ENCODE measurements around the gene HSP90AA1.
"Not testable (repeated sequence)": the region's sequence is repeated elsewhere in the genome, so short reads cannot be mapped to it uniquely, and the experiment has no call there.

DNA sequence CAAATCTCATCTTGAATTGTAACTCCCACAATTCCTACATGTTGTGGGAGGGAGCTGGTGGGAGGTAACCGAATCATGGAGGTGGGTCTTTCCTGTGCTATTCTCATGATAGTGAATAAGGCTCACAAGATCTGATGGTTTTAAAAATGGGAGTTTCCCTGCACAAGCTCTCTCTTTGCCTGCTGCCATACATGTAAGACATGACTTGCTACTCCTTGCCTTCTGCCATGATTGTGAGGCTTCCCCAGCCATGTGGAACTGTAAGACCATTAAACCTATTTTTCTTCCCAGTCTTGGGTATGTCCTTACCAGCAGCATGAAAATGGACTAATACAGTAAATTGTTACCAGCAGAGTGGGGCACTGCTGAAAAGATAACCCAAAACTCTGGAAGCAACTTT lies 22.5 kb upstream of the HSP90AA1 start:
- TF ChIP-seq, protein P1, sequence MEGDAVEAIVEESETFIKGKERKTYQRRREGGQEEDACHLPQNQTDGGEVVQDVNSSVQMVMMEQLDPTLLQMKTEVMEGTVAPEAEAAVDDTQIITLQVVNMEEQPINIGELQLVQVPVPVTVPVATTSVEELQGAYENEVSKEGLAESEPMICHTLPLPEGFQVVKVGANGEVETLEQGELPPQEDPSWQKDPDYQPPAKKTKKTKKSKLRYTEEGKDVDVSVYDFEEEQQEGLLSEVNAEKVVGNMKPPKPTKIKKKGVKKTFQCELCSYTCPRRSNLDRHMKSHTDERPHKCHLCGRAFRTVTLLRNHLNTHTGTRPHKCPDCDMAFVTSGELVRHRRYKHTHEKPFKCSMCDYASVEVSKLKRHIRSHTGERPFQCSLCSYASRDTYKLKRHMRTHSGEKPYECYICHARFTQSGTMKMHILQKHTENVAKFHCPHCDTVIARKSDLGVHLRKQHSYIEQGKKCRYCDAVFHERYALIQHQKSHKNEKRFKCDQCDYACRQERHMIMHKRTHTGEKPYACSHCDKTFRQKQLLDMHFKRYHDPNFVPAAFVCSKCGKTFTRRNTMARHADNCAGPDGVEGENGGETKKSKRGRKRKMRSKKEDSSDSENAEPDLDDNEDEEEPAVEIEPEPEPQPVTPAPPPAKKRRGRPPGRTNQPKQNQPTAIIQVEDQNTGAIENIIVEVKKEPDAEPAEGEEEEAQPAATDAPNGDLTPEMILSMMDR (conservative IDR thresholded peaks at IDR 0.05; ENCODE audit: low read length): not testable (repeated sequence)
- not testable (repeated sequence) for TF ChIP-seq EZH2phosphoT487 (IDR thresholded peaks at IDR 0.05; ENCODE audit: borderline replicate concordance, low read depth, low read length)
